GM23248 (cell line): Measurements from ENCODE around the gene PRSS53. TPM values are rescaled to one million over a fixed set of nuclear protein-coding genes. Genes with fewer than 3 reads are reported as not detected.

Experiments
- DNase-seq: peaks from one replicate; pipeline ENCODE4 v3.0.0-alpha.2; 2015
- H2AFZ ChIP-seq: fragments of 200-600 bp; sonication (generic); 2 replicates; pipeline ENCODE4 v1.6.1; 2016; ENCODE audit warnings: antibody characterized with exemption
- H3F3A ChIP-seq: fragments of 200-600 bp; sonication (generic); 2 replicates; pipeline ENCODE4 v1.6.1; 2016; ENCODE audit warnings: mild to moderate bottlenecking, antibody characterized with exemption, mixed run types; ENCODE audit not compliant: insufficient read depth
- H3K27ac ChIP-seq: fragments of 200-600 bp; sonication (generic); 2 replicates; pipeline ENCODE4 v1.5.1; 2016; ENCODE audit warnings: mild to moderate bottlenecking
- H3K27me3 ChIP-seq: fragments of 200-600 bp; sonication (generic); replicated peaks from 2 replicates; pipeline ENCODE4 v1.6.1; 2016; ENCODE audit warnings: mild to moderate bottlenecking; ENCODE audit not compliant: insufficient read depth
- H3K36me3 ChIP-seq: fragments of 200-600 bp; sonication (generic); 2 replicates; pipeline ENCODE4 v1.6.1; 2016; ENCODE audit warnings: low read depth, mild to moderate bottlenecking
- H3K4me1 ChIP-seq: fragments of 200-600 bp; sonication (generic); 2 replicates; pipeline ENCODE4 v1.6.1; 2016; ENCODE audit warnings: mild to moderate bottlenecking; ENCODE audit not compliant: insufficient read depth
- H3K4me2 ChIP-seq: fragments of 200-600 bp; sonication (generic); one replicate; pipeline ENCODE4 v1.6.1; 2016; ENCODE audit warnings: mild to moderate bottlenecking; ENCODE audit not compliant: unreplicated experiment
- H3K4me3 ChIP-seq: fragments of 200-600 bp; sonication (generic); 2 replicates; pipeline ENCODE4 v1.5.1; 2016; ENCODE audit warnings: mild to moderate bottlenecking
- H3K79me2 ChIP-seq: fragments of 200-600 bp; sonication (generic); 2 replicates; pipeline ENCODE4 v1.6.1; 2016; ENCODE audit warnings: mild to moderate bottlenecking; ENCODE audit not compliant: insufficient read depth
- H3K9ac ChIP-seq: fragments of 200-600 bp; sonication (generic); 2 replicates; pipeline ENCODE4 v1.6.1; 2016; ENCODE audit warnings: mild to moderate bottlenecking
- H3K9me2 ChIP-seq: fragments of 200-600 bp; sonication (generic); 2 replicates; pipeline ENCODE4 v1.6.1; 2016; ENCODE audit warnings: mixed run types, mild to moderate bottlenecking, moderate library complexity; ENCODE audit not compliant: insufficient read depth
- H3K9me3 ChIP-seq: fragments of 200-600 bp; sonication (generic); one replicate; pipeline ENCODE4 v1.6.1; 2017; ENCODE audit warnings: low read depth
- H4K20me1 ChIP-seq: fragments of 200-600 bp; sonication (generic); 2 replicates; pipeline ENCODE4 v1.6.0; 2016; ENCODE audit not compliant: insufficient read depth
- EZH2 ChIP-seq: fragments of 200-600 bp; sonication (generic); IDR thresholded peaks from 2 replicates; pipeline ENCODE4 v1.6.1; 2018; ENCODE audit warnings: antibody characterized with exemption, mild to moderate bottlenecking; ENCODE audit not compliant: insufficient read depth, poor library complexity, severe bottlenecking
- EZH2phosphoT487 ChIP-seq: fragments of 200-600 bp; sonication (generic); IDR thresholded peaks from 2 replicates; pipeline ENCODE4 v1.6.1; 2018; ENCODE audit warnings: antibody characterized with exemption, moderate library complexity, mild to moderate bottlenecking, low read depth; ENCODE audit not compliant: insufficient read depth
- WGBS, 2 experiments: methylation state at CpG; one replicate each; pipeline ENCODE4 v1.1.6; 2015 to 2017; ENCODE audit warnings: low lambda C conversion rate in 2 of 2, low coverage in 1 of 2; ENCODE audit errors: missing lambda C conversion rate in 2 of 2; 5-methylcytosine and 5-hydroxymethylcytosine counted together
- in situ Hi-C: fragments of 300-500 bp; cut with MboI; formaldehyde crosslinking; loops from 2 replicates; pipeline ENCODE4 v1.15.0; 2020
- polyA plus RNA-seq: library from polyadenylated mRNA; unstranded; fragments of >200 nt; fragmentation: Nextera tagmentation; extraction: Ambion mirVana; gene quantifications from 2 replicates; pipeline ENCODE4 v1.2.1, GENCODE V29; 2016
- total RNA-seq: library from RNA; depleted of rRNA; stranded (reverse); fragments of >200 nt; shearing (Covaris generic); gene quantifications from 2 replicates; pipeline ENCODE4 v1.2.3, GENCODE V29; 2014

PRSS53 gene
- total and polyA plus RNA-seq, 2 experiments from 2014 or later: 0.95 to 7.0 TPM

DNA sequence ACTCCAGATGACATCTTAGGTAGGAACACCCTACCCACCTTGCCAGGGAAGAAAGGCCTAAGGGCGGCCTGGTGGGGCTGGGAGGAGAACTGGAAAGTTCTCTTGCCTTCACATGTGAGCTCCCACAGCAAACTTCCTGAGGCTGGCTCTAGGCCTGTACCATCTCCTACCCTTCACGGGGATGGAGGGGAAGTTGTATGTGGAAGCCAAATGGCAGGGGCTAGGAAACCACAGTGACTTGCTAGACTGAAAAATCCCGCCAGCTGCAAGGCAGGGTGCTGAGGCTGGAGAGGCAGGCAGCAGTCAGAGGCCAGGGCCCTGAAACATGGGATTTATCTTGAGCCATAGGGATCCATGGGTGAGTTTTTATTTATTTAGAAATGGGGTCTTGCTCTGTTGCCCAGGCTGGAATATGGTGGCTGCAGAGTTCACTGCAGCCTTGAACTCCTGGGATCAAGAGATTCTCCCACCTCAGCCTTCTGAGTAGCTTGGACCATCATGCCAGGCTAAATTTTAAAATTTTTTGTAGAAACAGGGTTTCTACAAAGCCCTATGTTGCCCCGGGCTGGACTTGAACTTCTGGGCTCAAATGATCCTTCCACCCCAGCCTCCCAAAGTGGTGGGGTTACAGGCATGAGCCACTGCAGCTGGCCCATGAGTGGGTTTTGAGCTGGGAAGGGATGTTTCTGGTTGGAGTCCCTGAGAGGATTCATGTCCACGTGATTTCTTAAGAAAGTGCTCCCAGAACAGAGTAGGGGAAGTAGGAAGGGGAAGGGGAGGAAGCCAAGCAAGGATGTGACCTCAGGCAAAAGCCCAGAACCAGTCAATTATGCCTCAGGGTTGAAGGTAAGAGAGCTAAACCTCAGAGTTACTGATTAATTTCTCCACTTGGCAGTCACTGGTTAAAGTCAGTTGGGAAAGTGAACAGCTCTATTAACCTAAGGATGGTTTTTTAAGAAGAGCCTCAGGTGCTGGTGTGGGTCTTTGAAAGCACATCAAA lies 24.7 kb upstream of the PRSS53 start:
- Histone ChIP-seq H3K36me3 (peaks cover 16% of the 10 kb centered on the region; the same call in 1 of the 2 replicates), H2AFZ (no peak overlapping the region), H3K79me2 (peaks cover 22% of the 10 kb centered on the region), H3K9me2 (no peaks in the 10 kb centered on the region), H4K20me1 (no peaks in the 10 kb centered on the region), H3K4me2 (no peak overlapping the region), H3F3A (peaks cover 19% of the 10 kb centered on the region), H3K4me1 (peaks cover 9% of the 10 kb centered on the region; the same call in 1 of the 2 replicates), H3K27ac (no peak overlapping the region), H3K9me3 (no peaks in the 10 kb centered on the region), H3K9ac (no peak overlapping the region), H3K4me3 (no peak overlapping the region), H3K27me3 (no peaks in the 10 kb centered on the region)
- no peak for TF ChIP-seq EZH2
- TF ChIP-seq EZH2phosphoT487: no peak
- in situ Hi-C loops: no loop called here
- DNase-seq: no peak
- 59 to 66% methylated on average over 5 of the region's 5 CpGs for WGBS, 2 experiments

DNA sequence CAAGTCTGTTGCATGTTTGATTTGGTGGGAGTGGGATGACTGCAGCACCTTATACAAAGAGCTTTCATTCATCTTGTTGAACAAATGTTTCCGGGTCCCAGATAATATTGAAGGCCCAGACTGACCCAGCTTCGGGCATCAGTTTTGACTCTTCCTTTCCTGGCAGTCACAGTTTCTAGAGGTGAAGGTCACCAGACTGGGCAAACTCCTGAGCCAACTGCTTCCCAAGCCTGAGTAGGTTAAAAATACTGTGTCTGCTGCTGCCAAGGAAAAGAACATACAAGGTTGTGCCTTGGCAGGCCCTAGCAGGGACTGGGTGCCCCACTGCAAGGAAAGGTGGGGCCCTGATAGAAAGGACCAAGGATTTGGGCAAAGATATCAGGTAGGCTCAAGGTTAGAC lies 24.0 kb upstream of the PRSS53 start:
- no peak overlapping the region for H3K9ac ChIP-seq
- 73 to 80% methylated on average over 2 of the region's 2 CpGs for WGBS, 2 experiments
- H3K79me2 ChIP-seq: peaks cover 24% of the 10 kb centered on the region
- H3K36me3 ChIP-seq: peaks cover 16% of the 10 kb centered on the region; the same call in 1 of the 2 replicates
- H3K9me2 ChIP-seq: no peaks in the 10 kb centered on the region
- H3K27me3 ChIP-seq: no peaks in the 10 kb centered on the region
- no peak overlapping the region for H3K27ac ChIP-seq
- no peak overlapping the region for H2AFZ ChIP-seq
- no peaks in the 10 kb centered on the region for H4K20me1 ChIP-seq
- no peak overlapping the region for H3K4me2 ChIP-seq
- H3K9me3 ChIP-seq: no peaks in the 10 kb centered on the region
- in situ Hi-C loops: no loop called here
- peaks cover 14% of the 10 kb centered on the region; the same call in 1 of the 2 replicates for H3F3A ChIP-seq
- H3K4me1 ChIP-seq: 0 out of 2 replicates have a peak, but pooled peaks cover 6% of the 10 kb centered on the region
- no peak for TF ChIP-seq EZH2
- no peak for TF ChIP-seq EZH2phosphoT487
- no peak overlapping the region for H3K4me3 ChIP-seq
- DNase-seq: no peak

DNA sequence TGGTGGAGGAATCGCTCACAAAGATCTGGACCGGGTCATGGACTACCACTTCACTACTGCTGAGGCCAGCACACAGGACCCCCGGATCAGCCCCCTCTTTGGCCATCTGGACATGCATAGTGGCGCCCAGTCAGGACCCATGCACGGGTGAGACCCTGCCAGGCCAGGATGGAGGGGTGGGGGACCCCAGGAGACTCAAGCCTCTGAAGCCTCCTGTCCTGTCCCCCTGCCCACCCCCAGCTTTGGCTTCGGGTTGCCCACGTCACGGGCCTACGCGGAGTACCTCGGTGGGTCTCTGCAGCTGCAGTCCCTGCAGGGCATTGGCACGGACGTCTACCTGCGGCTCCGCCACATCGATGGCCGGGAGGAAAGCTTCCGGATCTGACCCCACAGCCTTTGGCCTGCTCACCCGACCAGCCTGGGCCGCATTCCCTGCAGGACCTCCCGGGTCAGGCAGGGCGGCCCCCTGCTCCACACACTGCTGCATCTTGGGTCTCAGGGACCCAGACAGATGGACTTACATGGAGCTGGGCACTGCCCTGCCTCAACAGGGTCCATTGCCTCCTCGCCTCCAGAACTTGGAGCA lies 23.2 kb upstream of the PRSS53 start:
- no peaks in the 10 kb centered on the region for H3K9me2 ChIP-seq
- in situ Hi-C loops: no loop called here
- no peak for DNase-seq
- H3K27ac ChIP-seq: no peak overlapping the region
- no peak overlapping the region for H2AFZ ChIP-seq
- no peak for TF ChIP-seq EZH2
- TF ChIP-seq EZH2phosphoT487: no peak
- H3K27me3 ChIP-seq: no peaks in the 10 kb centered on the region
- no peaks in the 10 kb centered on the region for H4K20me1 ChIP-seq
- H3K4me3 ChIP-seq: no peak overlapping the region
- peaks cover 24% of the 10 kb centered on the region for H3K79me2 ChIP-seq
- peaks cover 16% of the 10 kb centered on the region; the same call in 1 of the 2 replicates for H3K36me3 ChIP-seq
- H3K9ac ChIP-seq: no peak overlapping the region
- H3F3A ChIP-seq: peaks cover 14% of the 10 kb centered on the region; the same call in 1 of the 2 replicates
- no peak overlapping the region for H3K4me2 ChIP-seq
- 92 to 93% methylated on average over 23 of the region's 23 CpGs for WGBS, 2 experiments
- H3K4me1 ChIP-seq: 0 out of 2 replicates have a peak, but pooled peaks cover 6% of the 10 kb centered on the region
- H3K9me3 ChIP-seq: no peaks in the 10 kb centered on the region

DNA sequence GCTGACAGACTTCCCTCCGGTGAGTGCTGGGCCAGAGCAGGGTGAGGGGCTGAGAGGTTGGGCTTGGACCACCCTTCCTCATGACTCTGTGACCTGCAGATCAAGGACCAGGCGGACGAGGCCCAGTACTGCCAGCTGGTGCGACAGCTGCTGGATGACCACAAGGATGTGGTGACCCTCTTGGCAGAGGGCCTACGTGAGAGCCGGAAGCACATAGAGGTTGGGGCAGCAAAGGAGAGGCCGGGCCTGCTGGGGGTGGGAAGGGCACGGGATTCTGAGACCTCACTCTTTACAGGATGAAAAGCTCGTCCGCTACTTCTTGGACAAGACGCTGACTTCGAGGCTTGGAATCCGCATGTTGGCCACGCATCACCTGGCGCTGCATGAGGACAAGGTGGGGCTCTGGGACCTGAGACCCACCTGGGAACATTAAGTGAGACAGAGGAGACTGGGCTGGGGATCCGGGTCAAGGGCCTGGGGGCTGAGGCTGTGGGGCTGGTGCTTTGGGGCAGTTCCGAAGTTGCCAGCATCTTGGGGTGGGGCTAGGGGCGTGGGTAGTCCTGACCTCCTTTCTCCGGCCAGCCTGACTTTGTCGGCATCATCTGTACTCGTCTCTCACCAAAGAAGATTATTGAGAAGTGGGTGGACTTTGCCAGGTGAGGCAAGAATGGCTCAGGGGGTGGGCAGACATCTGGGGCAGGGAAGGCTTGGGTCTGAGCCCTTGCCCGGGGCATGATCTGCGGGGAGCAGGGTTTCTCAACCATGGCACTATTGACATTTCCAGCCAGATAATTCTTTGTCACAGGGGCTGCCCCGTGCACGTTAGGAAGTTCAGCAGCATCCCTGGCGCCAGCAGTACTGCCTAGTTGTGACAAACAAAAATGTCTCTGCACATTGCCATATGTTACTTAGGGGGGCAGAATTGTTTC lies 21.6 kb upstream of the PRSS53 start:
- H3K9ac ChIP-seq: 0 out of 2 replicates have a peak overlapping the region, but pooled peaks have one; percentile 90
- H2AFZ ChIP-seq: no peak overlapping the region
- H3K4me2 ChIP-seq: no peak overlapping the region
- TF ChIP-seq EZH2 (no peak), EZH2phosphoT487 (no peak)
- H3K27me3 ChIP-seq: no peaks in the 10 kb centered on the region
- DNase-seq: no peak
- no peak overlapping the region for H3K27ac ChIP-seq
- WGBS, 2 experiments: 91 to 96% methylated on average over 24 to 26 of the region's 26 CpGs
- H3K9me2 ChIP-seq: no peaks in the 10 kb centered on the region
- in situ Hi-C loops: no loop called here
- H3K36me3 ChIP-seq: peaks cover 16% of the 10 kb centered on the region; the same call in 1 of the 2 replicates
- H3F3A ChIP-seq: peaks cover 14% of the 10 kb centered on the region; the same call in 1 of the 2 replicates
- H4K20me1 ChIP-seq: no peaks in the 10 kb centered on the region
- no peaks in the 10 kb centered on the region for H3K9me3 ChIP-seq
- H3K79me2 ChIP-seq: peaks cover 24% of the 10 kb centered on the region
- H3K4me3 ChIP-seq: no peak overlapping the region
- 0 out of 2 replicates have a peak, but pooled peaks cover 6% of the 10 kb centered on the region for H3K4me1 ChIP-seq
